Loucy (cell line): ENCODE data around the gene INTS11.

Experiments used
- H2AFZ ChIP-seq: fragments of 200-600 bp; sonication (generic); 2 replicates; pipeline ENCODE4 v1.6.0; 2016; ENCODE audit warnings: antibody characterized with exemption, mild to moderate bottlenecking, low read length, moderate library complexity
- H3F3A ChIP-seq: fragments of 200-600 bp; 2 replicates; pipeline ENCODE4 v1.6.0; 2016; ENCODE audit warnings: antibody characterized with exemption, low read depth, mild to moderate bottlenecking
- H3K27me3 ChIP-seq: fragments of 200-600 bp; sonication (generic); 2 replicates; pipeline ENCODE4 v1.6.1; 2014; ENCODE audit warnings: low read length, mild to moderate bottlenecking; ENCODE audit not compliant: insufficient read depth, poor library complexity, severe bottlenecking
- H3K36me3 ChIP-seq: fragments of 200-600 bp; sonication (generic); 2 replicates; pipeline ENCODE4 v1.6.1; 2016; ENCODE audit warnings: low read length; ENCODE audit not compliant: insufficient read depth
- H3K4me1 ChIP-seq: fragments of 200-600 bp; sonication (generic); 2 replicates; pipeline ENCODE4 v1.5.1; 2014; ENCODE audit warnings: low read length, mild to moderate bottlenecking; ENCODE audit not compliant: insufficient read depth, poor library complexity, severe bottlenecking
- H3K4me2 ChIP-seq: fragments of 200-600 bp; sonication (generic); 2 replicates; pipeline ENCODE4 v1.6.0; 2014; ENCODE audit warnings: antibody characterized with exemption, low read length, low read depth, mild to moderate bottlenecking; ENCODE audit not compliant: poor library complexity, severe bottlenecking
- H3K4me3 ChIP-seq: fragments of 200-600 bp; sonication (generic); 2 replicates; pipeline ENCODE4 v1.5.1; 2014; ENCODE audit warnings: low read length, mild to moderate bottlenecking, mixed read lengths; ENCODE audit not compliant: poor library complexity, severe bottlenecking
- H3K79me2 ChIP-seq: fragments of 200-600 bp; sonication (generic); 2 replicates; pipeline ENCODE4 v1.6.1; 2014; ENCODE audit warnings: low read length; ENCODE audit not compliant: insufficient read depth
- H3K9ac ChIP-seq: fragments of 200-600 bp; sonication (generic); 2 replicates; pipeline ENCODE4 v1.6.0; 2014; ENCODE audit warnings: mild to moderate bottlenecking, low read depth, low read length, moderate library complexity; ENCODE audit not compliant: poor library complexity, severe bottlenecking
- H3K9me2 ChIP-seq: fragments of 200-600 bp; sonication (generic); replicated peaks from 2 replicates; pipeline ENCODE4 v1.6.1; 2016; ENCODE audit warnings: low read depth, low read length, mixed read lengths
- H3K9me3 ChIP-seq: fragments of 200-600 bp; sonication (generic); 2 replicates; pipeline ENCODE4 v1.6.1; 2014; ENCODE audit warnings: mild to moderate bottlenecking, antibody characterized with exemption, low read length, low read depth; ENCODE audit not compliant: insufficient read depth
- H4K20me1 ChIP-seq: fragments of 200-600 bp; sonication (generic); 2 replicates; pipeline ENCODE4 v1.6.0; 2014; ENCODE audit warnings: antibody characterized with exemption, low read length, mild to moderate bottlenecking; ENCODE audit not compliant: insufficient read depth, poor library complexity, severe bottlenecking
- EZH2phosphoT487 ChIP-seq: fragments of 200-600 bp; IDR thresholded peaks from 2 replicates; pipeline ENCODE4 v1.6.1; 2018; ENCODE audit warnings: antibody characterized with exemption, mild to moderate bottlenecking, moderate library complexity, borderline replicate concordance
- TF ChIP-seq, protein P1 (sequence below): fragments of 200-600 bp; sonication (generic); conservative IDR thresholded peaks from 2 replicates; pipeline ENCODE4 v1.5.1; 2014; ENCODE audit warnings: mild to moderate bottlenecking, antibody characterized with exemption, low read length

Gene INTS11

DNA sequence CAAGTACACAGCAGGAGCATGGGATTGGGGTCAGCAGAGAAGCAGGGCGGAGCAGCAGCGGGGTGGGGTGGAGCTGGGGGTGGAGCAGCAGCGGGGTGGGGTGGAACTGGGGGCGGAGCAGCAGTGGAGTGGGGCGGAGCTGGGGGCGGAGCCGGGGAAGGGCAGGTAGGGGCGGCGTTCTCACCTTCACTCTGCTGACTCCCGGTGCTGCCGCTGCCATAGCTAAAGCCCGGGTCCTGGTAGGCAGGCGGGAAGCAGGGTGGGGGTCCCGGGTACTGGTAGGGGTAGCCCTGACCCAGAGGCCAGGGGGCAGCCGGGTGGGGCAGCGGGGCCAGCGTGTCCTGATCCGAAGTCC lies 13.3 kb upstream of the INTS11 start:
- H3K9me3 ChIP-seq, result no peaks in the 10 kb centered on the region
- no peak overlapping the region for H3K4me2 ChIP-seq
- H3K27me3 ChIP-seq, result no peaks in the 10 kb centered on the region
- no peak overlapping the region for H3K9ac ChIP-seq
- no peaks in the 10 kb centered on the region for H3K4me1 ChIP-seq
- H3K79me2 ChIP-seq, result no peaks in the 10 kb centered on the region
- H3K4me3 ChIP-seq, result no peak overlapping the region
- no peaks in the 10 kb centered on the region for H3K9me2 ChIP-seq
- no peaks in the 10 kb centered on the region; the same call in 1 of the 2 replicates for H3K36me3 ChIP-seq
- TF ChIP-seq EZH2phosphoT487, result no peak
- TF ChIP-seq, protein P1, sequence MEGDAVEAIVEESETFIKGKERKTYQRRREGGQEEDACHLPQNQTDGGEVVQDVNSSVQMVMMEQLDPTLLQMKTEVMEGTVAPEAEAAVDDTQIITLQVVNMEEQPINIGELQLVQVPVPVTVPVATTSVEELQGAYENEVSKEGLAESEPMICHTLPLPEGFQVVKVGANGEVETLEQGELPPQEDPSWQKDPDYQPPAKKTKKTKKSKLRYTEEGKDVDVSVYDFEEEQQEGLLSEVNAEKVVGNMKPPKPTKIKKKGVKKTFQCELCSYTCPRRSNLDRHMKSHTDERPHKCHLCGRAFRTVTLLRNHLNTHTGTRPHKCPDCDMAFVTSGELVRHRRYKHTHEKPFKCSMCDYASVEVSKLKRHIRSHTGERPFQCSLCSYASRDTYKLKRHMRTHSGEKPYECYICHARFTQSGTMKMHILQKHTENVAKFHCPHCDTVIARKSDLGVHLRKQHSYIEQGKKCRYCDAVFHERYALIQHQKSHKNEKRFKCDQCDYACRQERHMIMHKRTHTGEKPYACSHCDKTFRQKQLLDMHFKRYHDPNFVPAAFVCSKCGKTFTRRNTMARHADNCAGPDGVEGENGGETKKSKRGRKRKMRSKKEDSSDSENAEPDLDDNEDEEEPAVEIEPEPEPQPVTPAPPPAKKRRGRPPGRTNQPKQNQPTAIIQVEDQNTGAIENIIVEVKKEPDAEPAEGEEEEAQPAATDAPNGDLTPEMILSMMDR, result no peak
- no peaks in the 10 kb centered on the region for H3F3A ChIP-seq
- H4K20me1 ChIP-seq, result no peaks in the 10 kb centered on the region
- H2AFZ ChIP-seq, result no peak overlapping the region

DNA sequence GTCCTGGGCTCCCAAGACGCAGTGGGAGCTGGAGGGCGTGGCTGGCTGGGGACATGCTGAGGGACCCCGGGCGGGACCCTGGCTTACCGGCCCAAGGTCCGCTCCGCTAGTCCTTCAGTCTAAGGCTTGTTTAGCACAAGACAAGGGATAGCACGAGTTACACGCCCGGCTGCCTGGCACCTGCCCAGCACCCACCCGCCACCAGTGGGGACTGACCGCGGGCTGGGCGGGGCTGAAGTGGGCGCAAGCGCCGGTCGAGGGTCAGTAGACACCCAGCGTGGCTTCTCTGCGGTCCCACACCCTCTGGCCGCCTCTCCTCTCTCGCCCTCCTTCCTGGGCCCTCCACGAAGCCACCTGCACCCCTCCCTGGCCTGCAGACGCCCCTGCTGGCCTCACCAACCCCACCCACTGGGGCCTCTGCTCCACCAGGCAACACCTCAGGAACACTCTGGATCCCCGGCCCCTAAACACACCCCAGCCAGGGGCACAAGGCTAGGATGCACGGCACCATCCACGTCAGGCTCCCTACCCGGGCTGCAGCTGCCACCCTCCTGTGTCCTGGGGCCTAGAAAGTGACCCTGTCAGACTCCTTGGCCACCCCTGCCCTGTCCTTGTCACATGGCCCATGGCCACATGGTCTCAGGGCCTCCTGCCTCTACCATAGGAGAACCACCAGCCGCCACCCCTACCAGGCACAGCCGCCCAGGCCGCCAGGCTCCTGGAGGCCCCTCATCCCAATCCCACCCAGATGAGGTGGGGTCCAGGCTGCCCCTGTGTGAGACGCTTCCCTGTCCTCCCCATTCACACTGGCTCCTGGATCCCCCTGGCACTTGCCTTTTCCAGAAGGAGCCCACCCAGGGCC lies 12.7 kb upstream of the INTS11 start:
- Histone ChIP-seq H3K9me2 (no peaks in the 10 kb centered on the region), H3K4me3 (no peak overlapping the region), H3K36me3 (no peaks in the 10 kb centered on the region; the same call in 1 of the 2 replicates), H3F3A (no peaks in the 10 kb centered on the region), H2AFZ (no peak overlapping the region), H3K4me1 (no peaks in the 10 kb centered on the region), H3K79me2 (no peaks in the 10 kb centered on the region), H3K9me3 (no peaks in the 10 kb centered on the region), H3K27me3 (no peaks in the 10 kb centered on the region), H3K4me2 (no peak overlapping the region), H3K9ac (no peak overlapping the region), H4K20me1 (no peaks in the 10 kb centered on the region)
- TF ChIP-seq, protein P1, result no peak
- TF ChIP-seq EZH2phosphoT487, result no peak

DNA sequence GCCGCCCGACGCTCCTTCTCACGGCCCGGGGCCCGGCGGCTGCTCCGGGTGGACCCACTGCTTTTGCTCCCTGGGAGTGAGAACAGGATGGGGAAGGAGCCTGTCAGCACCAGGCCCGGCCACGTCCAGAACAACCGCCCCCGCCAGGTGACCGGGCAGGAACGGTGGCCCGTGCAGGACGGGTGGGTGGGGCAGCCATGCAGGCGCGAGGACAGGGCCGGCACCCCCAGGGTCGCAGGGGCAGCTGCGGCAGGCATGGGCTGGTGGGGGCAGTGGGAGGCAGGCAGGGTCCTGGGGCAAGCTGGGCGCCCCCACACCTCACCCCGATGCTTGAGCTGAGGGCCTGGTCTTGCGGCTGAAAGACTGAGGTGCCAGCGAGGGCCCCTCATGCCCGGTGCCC lies 12.0 kb upstream of the INTS11 start:
- H3K9ac ChIP-seq, result no peak overlapping the region
- H3K27me3 ChIP-seq, result no peaks in the 10 kb centered on the region
- no peak overlapping the region for H3K4me2 ChIP-seq
- H3K9me2 ChIP-seq, result no peaks in the 10 kb centered on the region
- H3K4me1 ChIP-seq, result no peaks in the 10 kb centered on the region
- H4K20me1 ChIP-seq, result no peaks in the 10 kb centered on the region
- no peak overlapping the region for H3K4me3 ChIP-seq
- H3K36me3 ChIP-seq, result no peaks in the 10 kb centered on the region; the same call in 1 of the 2 replicates
- H3F3A ChIP-seq, result no peaks in the 10 kb centered on the region
- no peaks in the 10 kb centered on the region for H3K79me2 ChIP-seq
- TF ChIP-seq, protein P1, result no peak
- H2AFZ ChIP-seq, result no peak overlapping the region
- H3K9me3 ChIP-seq, result no peaks in the 10 kb centered on the region
